GM23248 (cell line): ENCODE measurements around the gene AIMP1.

Experiments
- EZH2 ChIP-seq: fragments of 200-600 bp; sonication (generic); IDR thresholded peaks from 2 replicates; pipeline ENCODE4 v1.6.1; 2018; ENCODE audit warnings: antibody characterized with exemption, mild to moderate bottlenecking; ENCODE audit not compliant: insufficient read depth, poor library complexity, severe bottlenecking
- EZH2phosphoT487 ChIP-seq: fragments of 200-600 bp; sonication (generic); IDR thresholded peaks from 2 replicates; pipeline ENCODE4 v1.6.1; 2018; ENCODE audit warnings: antibody characterized with exemption, moderate library complexity, mild to moderate bottlenecking, low read depth; ENCODE audit not compliant: insufficient read depth

DNA sequence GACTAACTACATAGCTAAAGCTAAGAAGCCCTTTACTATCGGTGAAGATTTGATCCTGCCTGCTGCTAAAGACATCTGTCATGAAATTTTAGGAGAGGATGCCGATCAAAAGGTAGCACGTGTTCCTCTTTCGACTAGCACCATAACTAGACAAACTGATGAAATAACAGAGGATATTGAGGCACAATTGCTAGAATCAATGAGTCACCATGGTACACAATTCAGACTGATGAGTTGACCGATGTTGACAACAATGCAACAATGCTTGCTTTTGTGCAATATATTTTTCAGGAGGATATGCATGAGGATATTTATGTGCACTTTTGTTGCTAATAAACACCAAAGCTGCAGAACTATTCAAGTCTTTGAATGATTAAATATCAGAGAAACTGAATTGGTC, 24.7 kb upstream of the AIMP1 start:
- TF ChIP-seq EZH2 (no peak), EZH2phosphoT487 (no peak)
